ENCODE data around the gene FMNL2.

FMNL2 gene

DNA sequence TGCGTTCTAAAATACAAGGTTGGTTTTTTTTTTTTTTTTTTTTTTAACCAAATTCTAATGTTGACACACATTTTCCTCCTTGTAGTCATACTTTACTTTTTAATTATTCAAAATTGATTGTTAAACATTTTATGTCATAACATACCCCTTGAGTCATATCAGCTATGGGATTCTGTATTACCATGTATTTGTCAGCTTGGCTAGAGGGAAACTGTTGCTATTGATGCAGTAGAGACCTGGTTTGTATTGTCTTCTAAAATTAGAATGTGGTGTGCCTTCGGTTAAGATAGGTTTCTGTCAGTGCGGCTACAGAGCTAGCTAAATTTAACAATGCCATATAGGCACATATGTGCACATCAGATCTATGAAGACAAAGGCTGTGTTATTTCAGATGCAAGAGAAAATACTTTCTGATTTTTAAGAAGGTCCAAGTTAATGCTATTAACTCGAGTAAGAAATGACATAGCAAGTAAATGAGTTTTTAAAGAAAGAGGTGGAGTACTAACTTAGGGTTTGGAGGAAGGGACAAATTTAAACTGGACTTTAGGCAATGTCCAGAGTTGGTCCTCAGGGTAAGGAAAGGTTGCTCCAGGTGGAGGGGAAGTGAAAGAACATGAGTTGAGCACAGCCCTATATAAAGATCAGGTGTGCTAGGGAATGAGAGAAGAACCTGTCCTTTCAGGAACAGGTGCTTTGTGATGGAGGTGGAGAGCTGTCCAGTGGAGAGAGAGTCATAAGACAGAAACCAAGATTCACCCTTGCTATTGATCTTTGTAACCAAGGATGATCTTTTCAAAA, 230.0 kb downstream of the FMNL2 start:
- no peak for DNase-seq

DNA sequence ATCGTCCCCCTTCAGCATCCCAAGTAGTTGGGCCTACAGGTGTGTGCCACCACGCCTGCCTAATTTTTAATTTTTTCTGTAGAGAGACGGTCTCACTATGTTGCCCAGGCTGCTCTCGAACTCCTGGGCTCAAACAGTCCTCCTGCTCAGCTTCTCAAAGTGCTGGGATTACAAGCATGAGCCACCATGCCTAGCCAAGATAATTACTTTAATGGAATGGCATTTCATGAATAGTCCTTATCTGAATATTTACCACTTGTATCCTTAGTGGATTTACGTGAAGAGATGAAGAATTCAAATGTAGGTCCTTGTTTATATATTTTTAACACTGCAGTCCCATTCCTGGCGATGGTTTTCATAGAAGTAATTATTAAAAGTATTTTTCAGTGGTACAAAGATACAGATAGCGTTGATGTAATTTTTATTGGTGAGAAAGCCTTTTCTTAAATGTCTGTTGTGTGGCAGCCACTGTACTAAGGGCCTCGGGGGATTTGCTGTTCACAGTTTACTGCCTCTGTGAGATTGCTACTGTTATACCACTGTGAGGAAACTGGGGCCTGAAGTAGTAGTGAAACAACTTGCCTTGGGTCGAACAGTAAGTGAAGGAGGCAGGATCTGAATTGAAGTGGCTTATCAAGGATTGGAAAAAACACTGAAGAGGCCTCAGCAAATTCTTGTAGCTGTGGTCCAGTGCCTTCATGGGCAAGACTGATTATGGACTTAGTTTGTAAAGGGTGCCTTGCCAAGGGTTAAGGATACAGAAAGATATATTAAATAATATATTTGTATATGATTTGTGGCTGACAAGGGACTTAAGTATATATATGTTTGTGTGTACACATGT, 231.1 kb downstream of the FMNL2 start:
- no peak for DNase-seq

DNA sequence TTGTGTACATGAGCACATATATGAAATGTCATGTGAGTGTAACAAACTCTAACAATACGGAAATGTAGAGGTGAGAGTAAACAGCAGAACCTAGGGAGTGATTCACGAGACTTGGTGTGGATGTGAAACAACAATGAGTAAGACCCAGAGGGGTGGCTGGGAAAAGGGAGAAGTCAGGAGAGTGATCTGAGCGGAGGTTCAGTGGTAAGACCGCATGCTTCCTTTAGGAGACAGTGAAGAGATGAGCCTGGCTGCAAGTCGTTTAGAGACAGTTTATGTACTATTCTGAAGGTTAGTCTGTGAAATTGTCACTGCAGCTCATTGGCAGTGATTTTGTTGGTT, 231.7 kb downstream of the FMNL2 start:
- DNase-seq = no peak

DNA sequence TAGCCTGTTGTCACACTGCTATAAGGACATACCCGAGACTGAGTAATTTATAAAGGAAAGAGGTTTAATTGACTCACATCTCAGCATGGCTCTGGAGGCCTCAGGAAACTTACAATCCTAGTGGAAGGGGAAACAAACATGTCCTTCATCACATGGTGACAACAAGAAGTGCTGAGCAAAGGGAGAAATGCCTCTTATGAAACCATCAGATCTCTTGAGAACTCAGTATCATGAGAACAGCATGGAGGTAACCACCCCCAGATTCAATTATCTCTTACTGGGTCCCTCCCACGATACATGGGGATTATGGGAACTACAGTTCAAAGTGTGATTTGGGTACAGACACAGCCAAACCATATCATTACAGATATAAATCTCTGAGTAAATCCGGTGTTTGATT, 233.6 kb downstream of the FMNL2 start:
- no peak for DNase-seq

DNA sequence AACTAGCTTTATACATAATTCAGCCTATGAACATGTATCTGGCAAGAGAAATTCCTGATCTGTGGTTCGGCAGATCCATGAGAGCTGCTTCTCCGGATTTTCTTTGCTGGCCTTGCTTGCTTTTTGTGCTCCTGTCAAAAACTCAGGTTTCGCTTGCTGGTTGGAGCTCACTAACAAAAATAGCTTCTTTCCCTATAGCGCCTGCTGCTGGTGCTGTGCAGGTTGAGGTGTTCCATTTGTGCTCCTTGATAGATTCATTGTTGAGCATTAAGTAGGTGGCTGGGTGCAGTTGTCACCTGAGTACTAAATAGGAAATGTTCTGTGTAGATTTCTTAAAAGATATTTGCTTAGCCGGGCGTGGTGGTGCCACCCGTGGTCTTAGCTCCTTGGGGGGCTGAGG, 234.2 kb downstream of the FMNL2 start:
- DNase-seq = no peak

DNA sequence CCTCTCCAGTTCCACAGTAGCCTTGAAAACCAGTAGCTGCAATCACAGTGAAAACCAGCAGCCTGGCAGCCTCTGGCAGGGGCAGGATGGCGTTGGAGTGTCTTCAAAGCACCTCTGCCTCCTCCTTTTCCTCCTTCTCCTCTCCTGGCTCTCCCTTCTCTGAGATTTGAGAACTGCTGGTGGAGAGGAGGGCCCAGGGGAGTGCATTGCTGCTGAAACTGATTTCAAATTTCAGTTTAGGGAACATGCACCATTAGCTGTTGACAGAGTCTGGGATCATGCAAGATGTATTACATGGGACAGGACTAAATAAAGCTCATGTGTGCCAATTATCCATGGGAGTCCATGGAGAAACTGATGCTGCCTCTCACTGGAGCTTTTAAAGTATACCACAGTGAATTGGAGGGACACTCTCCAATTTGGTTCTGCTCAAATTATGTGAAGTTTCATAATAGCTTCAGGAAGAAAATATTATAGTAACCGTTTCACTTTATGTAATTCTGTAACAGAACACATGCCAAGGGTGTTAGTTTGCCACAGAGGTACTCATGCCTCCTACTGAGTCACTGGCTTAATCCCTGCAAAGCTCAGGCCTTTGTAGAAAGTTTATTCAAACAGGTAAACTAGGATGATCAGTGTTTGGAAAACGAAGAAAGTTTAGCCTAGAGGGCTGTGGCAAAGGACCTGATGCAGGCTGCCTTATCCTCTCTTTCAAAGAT, 236.2 kb downstream of the FMNL2 start:
- DNase-seq = no peak

DNA sequence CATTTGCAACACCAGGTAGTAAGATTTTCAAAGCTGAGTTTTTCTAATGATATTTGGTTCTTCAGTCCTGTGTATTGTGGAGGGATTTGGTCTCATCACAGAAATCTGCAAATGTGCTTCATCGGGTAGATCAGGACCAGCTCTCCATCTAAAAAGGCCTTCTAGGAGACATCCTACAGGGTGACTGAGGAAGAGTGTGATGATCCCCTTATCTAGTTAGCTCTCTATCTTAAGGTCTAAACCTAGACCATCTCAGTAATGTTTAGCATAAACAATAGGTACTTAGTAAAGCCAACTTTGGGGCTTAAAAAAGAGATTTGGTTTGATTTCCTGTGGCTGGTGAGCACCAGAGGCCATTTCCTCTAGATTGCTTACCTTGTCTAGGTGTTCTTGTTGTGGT, 237.1 kb downstream of the FMNL2 start:
- no peak for DNase-seq

DNA sequence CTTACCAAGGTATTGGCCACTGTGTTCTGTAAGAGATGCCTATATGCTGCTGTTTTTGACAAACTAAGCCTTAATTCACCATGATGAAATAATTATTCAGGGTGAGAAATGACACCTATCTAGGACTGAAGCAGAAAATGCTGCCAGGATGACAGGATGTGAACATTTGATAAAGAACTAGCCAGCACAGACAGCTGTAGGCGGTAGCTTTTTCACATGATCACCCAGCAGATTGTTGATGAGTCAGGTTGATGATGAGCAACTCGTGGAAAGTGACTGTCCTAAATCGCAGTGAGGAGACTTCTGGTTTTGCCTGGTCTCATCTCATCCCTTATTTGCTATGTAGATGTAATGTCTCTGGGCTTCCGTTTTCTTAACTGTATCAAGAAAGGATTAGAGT, 238.2 kb downstream of the FMNL2 start:
- DNase-seq = no peak

DNA sequence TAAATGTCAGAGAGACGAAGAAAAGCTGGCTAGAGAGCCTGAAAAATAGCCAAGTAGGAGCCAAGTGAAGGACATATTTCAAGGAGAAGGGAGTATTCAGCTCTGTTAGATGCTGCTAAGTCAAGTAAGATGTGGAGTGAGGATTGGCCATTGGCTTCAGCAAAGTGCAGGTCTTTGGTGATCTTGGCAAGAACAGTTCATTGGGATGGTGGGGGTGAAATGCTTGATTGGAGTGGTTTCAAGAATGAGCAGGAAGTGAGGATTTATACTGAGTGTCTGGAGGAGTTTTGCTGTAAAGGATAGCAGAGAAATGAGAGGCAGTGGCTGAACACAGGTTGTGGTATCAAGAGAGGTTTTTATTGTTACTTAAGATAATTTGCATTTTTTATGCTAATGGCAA, 242.6 kb downstream of the FMNL2 start:
- no peak for DNase-seq

DNA sequence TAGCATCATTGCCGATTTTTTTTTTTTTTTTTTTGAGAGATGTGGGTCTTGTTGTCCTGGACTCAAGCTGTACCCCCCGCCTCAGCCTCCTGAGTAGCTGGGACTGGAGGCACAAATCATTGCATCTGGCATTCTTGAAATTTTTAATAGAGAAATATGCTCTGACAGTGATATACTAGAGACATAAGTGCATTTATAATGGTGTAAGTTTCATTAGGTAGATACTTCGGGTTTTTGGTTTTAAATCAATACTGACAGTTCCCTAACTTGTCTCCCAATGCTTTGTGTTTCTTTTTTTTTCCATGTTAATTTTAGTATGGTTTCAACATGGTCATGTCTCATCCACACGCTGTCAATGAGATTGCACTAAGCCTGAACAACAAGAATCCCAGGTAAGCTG, 243.6 kb downstream of the FMNL2 start:
- DNase-seq = no peak

DNA sequence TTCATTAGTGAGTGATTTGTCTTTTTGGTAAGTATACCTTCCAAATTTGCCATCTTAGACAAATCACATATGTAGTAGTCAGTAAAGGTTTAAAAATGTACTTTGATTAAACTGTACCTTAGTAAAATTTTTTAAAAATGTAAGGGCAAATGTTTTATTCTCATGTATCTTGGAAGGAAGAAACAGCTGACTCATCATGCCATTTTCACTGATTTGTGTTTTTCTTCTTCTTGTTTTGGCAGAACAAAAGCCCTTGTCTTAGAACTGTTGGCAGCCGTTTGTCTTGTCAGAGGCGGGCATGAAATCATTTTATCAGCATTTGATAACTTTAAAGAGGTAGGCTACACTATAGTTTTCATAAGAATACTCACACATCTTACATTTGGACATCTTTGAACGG, 245.7 kb downstream of the FMNL2 start:
- DNase-seq = no peak

DNA sequence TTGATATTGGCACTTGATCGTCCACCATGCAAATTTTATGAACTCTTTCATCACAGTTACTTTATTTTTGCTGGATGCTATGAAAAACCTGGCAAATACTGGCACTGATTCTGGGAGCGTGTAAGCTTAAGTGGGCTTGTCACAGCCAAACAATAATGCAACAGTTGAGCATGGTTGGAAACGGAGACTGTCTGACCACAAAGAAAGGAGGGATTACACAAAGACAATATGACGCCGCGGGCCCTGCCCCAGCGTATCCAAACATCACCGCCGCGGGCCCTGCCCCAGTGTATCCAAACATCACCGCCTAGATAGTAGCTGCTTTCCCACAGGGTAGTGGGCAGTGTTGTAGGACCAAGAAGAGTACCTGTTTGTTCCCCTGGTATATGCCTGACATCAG, 246.4 kb downstream of the FMNL2 start:
- DNase-seq = no peak

DNA sequence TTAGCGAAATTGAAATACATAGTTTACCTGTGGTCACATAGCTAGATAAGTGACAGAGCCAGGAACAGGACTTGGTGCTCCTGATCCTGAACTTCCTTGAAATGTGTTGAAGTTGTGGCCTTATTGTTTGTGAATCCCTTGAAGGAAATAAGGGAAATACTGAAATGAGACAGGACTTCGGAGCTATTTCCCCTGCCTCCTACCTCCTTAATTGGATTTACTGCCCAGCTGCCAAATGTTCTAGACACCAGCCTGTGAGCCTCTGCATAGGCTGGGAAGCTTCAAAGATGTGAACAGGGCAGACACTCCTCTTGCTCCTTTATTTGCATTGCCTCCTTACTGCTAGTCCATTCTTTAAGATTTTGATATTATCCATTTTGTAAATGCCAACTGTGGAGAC, 247.1 kb downstream of the FMNL2 start:
- DNase-seq = no peak

DNA sequence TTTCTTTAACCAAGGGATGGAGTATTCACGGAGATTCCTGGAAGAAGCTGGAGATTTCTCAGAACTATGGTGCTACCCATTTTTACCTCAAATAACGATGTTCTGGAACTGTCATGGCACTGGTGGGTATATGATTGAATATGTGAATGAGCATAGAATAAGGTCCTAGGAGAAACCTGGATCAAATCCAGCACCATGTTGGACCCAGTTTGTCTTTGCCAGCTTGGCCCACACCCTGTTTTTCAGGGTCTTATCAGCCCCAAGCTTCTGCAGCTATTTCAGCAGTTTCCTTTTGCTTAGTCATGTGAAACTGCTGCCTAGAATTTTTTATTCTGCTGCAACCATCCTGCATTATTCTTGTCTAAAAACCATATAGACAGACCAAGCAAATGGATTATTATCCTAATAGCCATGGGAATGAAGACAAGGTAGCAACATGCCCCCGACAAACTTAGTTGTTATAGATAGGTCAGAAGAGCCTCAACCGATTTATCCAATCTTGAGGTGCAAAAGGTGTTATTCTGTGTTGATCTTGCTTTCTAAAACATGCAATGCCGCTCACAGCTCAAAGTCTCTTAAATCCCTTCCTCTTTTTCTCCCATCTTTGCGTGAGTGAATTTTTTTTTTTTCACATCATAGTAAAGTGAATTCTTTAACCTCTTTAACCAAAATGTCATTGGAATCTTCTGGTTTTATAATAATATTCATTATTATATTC, 248.7 kb downstream of the FMNL2 start:
- DNase-seq = no peak

DNA sequence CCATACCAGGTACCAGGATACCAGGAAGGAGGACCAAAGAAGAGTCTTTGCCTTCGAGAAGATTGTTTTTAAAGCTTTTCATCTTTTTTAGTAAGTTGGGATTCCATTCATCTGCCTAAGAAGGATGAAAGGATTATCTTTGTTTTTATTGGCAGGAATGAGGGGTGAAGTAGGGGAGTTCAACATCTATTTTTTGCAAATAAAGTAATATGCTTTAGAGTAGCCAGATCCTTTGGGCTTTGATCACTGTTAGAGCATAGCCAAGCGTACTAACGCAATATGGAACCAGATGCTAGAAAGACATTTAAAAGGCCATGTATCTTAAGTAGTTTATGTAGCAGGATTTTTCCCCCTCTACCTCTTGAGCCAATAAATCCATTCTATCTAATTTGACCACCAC, 249.3 kb downstream of the FMNL2 start:
- no peak for DNase-seq

DNA sequence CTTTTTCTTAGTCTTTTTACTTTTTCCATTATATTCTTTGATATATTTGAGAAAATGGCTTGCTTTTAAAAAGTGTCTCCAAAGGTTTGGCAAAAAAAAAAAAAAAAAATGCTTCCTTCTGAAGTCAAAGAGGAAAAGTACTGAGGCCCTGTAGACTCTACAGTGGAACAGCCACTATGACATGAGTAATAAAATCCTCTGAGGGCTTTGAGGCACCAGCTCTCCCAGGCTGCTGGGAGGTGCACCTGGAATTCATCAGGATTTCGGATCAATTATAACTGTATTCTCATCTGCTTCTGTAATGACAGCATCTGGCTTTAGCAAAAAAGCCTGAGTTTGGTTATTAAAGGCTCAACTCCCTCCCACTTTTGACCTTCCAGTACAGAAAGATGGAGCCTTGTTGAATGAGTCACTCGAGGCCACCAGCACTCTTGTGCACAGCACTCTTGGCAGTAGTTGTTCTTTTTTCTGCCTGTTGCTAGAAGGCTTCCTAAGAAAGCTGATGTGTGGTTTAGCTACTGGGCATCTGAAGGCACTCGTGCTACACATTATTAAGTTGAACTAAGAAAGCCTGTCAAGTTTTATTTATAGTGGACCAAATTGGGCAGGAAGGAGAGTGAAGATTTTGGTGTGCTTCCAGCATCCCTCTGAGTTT, 251.0 kb downstream of the FMNL2 start:
- no peak for DNase-seq

DNA sequence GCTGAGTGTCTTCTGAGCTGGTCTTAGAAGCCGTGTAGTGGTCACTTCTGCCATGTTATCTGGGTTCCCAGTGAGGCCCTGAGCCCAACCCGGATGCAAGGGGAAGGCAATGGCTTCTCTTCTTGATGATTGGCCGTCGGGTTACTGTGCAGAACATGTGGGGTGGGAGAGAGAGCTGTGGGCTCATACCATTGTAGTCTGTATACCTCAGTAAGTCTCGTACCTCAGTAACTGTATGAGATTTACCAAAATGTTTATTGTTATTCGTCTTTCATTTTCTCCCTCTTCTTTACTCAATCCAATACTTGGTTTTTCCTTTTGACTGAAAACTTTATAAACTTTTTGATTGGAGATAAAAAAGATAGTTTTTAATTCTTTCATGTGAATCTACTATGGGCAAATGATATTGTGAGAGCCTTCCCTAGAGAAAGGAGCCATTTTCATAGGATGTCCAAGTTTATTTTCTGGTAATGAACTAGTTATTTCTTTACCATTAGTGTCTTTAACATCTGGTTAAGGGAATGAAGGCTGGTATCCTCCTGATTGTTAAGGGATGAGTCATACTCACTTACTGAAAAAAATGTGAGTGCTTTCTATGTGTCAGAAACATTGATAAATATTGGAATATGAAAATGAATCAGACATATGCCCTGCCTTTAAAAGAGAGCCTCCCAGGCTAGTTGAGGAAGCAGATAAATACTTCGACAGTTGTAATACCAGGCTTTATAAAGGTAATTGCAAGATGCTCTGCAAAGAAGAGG, 252.4 kb downstream of the FMNL2 start:
- no peak for DNase-seq

DNA sequence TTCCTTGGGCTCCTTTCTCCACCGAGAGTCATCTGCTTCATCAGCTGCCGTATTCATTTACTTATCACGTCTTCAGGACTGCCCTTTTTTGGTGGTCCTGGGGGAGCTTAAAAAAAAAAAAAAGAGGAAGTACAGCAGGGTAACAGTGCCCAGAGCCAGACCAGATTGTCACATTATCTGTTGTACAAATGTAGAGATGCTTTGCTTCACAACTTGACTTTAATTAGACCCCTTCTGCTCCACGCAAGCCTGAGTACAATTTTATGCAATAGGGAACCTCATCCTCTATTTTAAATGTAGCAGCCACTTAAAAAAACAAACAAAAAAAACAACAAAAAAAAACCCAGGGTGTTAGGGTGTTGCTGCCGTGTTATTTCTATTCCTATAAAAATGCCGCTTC, 254.0 kb downstream of the FMNL2 start:
- no peak for DNase-seq

DNA sequence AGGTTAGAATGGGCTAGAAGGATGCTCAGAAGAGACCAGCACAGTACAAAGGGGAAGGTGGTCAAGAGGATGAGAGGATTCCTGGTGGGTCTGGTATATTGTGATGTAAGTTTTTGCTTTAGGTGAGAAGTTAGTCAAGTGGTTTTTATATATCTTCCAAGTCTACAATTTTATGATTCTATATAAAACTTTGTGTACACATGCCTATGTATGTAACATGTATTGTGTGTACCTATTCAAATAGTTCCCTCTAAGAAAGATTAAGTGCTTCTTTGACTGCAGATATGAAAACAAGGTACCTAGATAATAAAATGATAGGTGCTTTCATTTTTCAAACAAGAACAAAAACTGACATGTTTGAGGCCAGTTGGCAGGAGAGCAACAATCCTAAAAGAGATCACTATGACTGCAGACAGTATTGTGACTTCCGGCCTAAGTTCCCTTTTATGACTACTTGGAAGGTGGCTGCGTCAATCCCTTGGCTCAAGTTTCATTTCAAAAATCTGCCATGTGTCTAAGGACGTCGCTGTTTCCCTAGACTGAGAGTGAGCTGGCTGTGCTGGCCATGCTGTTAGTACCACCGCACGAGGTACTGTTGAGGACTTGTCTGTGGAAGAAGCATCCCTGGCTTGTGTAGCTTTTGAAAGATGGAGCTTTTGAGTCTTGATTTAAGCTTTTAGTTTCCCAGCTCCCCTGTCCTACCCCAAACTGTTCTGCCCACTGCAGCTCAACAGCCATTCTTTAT, 259.2 kb downstream of the FMNL2 start:
- DNase-seq = no peak

DNA sequence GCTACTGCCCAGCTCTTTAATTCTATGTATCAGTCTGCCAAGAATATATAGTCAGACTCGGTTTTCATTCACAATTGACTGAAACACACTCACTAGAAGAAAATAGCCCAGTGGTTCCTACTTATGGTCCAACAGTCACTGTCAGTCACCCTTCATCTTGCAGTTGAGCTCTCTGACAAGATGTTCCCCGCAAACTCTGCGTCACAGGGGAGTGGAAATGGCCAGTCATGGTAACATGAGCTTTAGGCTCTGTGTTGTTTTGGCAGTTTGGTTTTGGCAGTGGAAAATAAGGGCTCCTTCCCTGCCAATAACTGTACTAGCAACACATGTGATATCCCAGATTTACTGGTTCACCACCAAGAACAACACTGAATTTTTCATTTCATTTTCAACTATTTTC, 259.8 kb downstream of the FMNL2 start:
- DNase-seq = no peak

Measured in NCI-H524 treated with DMSO at 0.1 percent for 48 hours (cell line).